Natural killer cell (primary cell): ENCODE measurements around the gene P2RX5. TPM values are rescaled to one million over a fixed set of nuclear protein-coding genes. Genes with fewer than 3 reads are reported as not detected.

Source experiments
- ATAC-seq, 3 donors: fragments of 150-1000 bp in 2 of 3; fragments of 200-7000 bp in 1 of 3; cut with Tn5 transposase; 1 replicate in 1 of 3; 2 replicates in 2 of 3; pipeline ENCODE4 v1.10.0; 2021; ENCODE audit warnings: mild to moderate bottlenecking in 2 of 3, moderate library complexity in 2 of 3
- DNase-seq, 2 donors: peaks; one replicate each; pipeline versions ENCODE4 v3.0.0 to v3.0.0-alpha.2; 2013 to 2021; ENCODE audit warnings: mixed read lengths in 1 of 2
- H3K27ac ChIP-seq: one replicate; pipeline ENCODE4 v1.5.1; 2013; ENCODE audit warnings: mild to moderate bottlenecking, low read length
- H3K27me3 ChIP-seq: one replicate; pipeline ENCODE4 v1.6.1; 2013; ENCODE audit warnings: low read length; ENCODE audit not compliant: control insufficient read depth, insufficient read depth
- H3K36me3 ChIP-seq: one replicate; pipeline ENCODE4 v1.6.1; 2013; ENCODE audit warnings: low read length; ENCODE audit not compliant: control insufficient read depth, insufficient read depth
- H3K4me1 ChIP-seq: one replicate; pipeline ENCODE4 v1.6.1; 2013; ENCODE audit warnings: low read length; ENCODE audit not compliant: control insufficient read depth, insufficient read depth
- H3K4me3 ChIP-seq: one replicate; pipeline ENCODE4 v1.5.1; 2013; ENCODE audit warnings: low read length
- H3K9me3 ChIP-seq: one replicate; pipeline ENCODE4 v1.6.1; 2013; ENCODE audit warnings: low read length; ENCODE audit not compliant: control insufficient read depth, insufficient read depth
- H3K27ac Mint-ChIP-seq, 2 donors: one replicate each; pipeline ENCODE4 v1.8.0; 2022; ENCODE audit warnings: mild to moderate bottlenecking in 2 of 2, mixed read lengths in 2 of 2, moderate library complexity in 1 of 2
- H3K27me3 Mint-ChIP-seq, 2 donors: one replicate each; pipeline ENCODE4 v1.8.0; 2022; ENCODE audit warnings: low read depth in 2 of 2, mixed read lengths in 2 of 2
- H3K36me3 Mint-ChIP-seq: one replicate; pipeline ENCODE4 v1.8.0; 2022; ENCODE audit warnings: mixed read lengths
- H3K4me1 Mint-ChIP-seq, 2 donors: one replicate each; pipeline ENCODE4 v1.8.0; 2022; ENCODE audit warnings: mixed read lengths in 2 of 2
- H3K4me3 Mint-ChIP-seq: one replicate; pipeline ENCODE4 v1.8.0; 2022; ENCODE audit warnings: mild to moderate bottlenecking, moderate library complexity, mixed read lengths
- H3K9me3 Mint-ChIP-seq, 2 donors: one replicate each; pipeline ENCODE4 v1.8.0; 2022; ENCODE audit warnings: mixed read lengths in 2 of 2
- WGBS: methylation state at CpG from one replicate; pipeline ENCODE4 v1.1.7; 2013; ENCODE audit warnings: missing lambda C conversion rate; ENCODE audit not compliant: insufficient coverage; 5-methylcytosine and 5-hydroxymethylcytosine counted together
- intact Hi-C: fragments of 100-400 bp; cut with micrococcal nuclease; formaldehyde crosslinking; loops from one replicate; pipeline ENCODE4 v1.14.2; 2022
- total RNA-seq, 4 donors: library from RNA; stranded (reverse); fragments of 120-200 nt in 1 of 4; gene quantifications; one replicate each; pipeline versions ENCODE4 v1.2.3 to v1.2.4, GENCODE V29; 2013 to 2022
- TF ChIP-seq, protein P1 (sequence below): fragments of 200-600 bp; IDR thresholded peaks from one replicate; pipeline ENCODE4 v1.8.0; 2022; ENCODE audit warnings: antibody characterized with exemption

The P2RX5 gene
- total RNA-seq, 3 donors from 2014 or later (not counting 1 experiment from before 2014, with no cell fraction given): 7.8 to 15.4 (median 9.2) TPM

DNA sequence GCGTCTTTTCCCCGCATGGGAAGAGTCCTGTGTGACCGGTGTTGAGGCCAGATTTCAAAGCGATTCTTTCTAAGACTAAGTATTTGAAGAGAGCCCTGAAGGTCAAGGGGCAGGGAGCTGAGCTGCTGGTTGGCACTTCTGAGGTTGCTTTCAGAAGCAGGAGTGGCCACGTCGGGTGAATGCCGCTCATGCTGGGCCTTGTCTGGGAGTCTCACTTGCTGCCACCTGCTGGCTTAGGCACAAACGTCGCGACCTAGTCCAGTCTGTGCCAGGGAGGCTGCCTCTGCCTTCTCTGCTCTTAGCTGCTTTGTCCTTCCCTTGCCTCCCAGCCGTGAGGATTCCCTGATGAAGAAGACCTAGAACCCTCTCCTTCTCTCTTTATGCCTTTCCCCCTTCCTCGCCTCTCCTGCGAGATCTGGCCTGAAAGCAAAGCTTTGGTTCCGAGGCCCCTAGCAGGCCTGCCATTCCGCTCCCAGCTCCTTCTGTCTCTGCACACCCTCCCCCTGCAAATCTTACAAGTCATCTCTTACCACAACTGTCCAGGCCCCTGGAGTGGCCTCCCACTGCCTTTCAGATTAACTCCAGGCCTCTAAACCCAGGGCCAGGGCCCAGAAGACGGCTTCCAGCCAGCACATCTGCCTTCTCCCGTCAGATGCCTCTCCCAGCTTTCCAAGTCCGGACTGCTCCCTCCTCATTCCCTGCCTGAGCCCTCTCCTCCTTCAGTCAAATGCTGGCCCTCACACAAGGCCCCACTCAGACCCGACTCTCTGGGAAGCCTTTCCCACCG is 48.0 kb downstream of the P2RX5 start:
- Mint-ChIP-seq H3K27me3 (no peaks in the 10 kb centered on the region), H3K27ac (no peak overlapping the region), H3K9me3 (no peaks in the 10 kb centered on the region), H3K4me1 (peaks cover 0 to 8% of the 10 kb centered on the region in 2 donors), H3K4me3 (no peak overlapping the region), H3K36me3 (no peaks in the 10 kb centered on the region)
- Histone ChIP-seq H3K9me3 (no peaks in the 10 kb centered on the region), H3K4me1 (no peaks in the 10 kb centered on the region), H3K4me3 (no peak overlapping the region), H3K36me3 (peaks cover 5% of the 10 kb centered on the region), H3K27ac (no peak overlapping the region), H3K27me3 (no peaks in the 10 kb centered on the region)
- TF ChIP-seq, protein P1, sequence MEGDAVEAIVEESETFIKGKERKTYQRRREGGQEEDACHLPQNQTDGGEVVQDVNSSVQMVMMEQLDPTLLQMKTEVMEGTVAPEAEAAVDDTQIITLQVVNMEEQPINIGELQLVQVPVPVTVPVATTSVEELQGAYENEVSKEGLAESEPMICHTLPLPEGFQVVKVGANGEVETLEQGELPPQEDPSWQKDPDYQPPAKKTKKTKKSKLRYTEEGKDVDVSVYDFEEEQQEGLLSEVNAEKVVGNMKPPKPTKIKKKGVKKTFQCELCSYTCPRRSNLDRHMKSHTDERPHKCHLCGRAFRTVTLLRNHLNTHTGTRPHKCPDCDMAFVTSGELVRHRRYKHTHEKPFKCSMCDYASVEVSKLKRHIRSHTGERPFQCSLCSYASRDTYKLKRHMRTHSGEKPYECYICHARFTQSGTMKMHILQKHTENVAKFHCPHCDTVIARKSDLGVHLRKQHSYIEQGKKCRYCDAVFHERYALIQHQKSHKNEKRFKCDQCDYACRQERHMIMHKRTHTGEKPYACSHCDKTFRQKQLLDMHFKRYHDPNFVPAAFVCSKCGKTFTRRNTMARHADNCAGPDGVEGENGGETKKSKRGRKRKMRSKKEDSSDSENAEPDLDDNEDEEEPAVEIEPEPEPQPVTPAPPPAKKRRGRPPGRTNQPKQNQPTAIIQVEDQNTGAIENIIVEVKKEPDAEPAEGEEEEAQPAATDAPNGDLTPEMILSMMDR: no peak
- ATAC-seq: peak in 2 of 3 donors; percentile 44 to 67
- intact Hi-C loops: no loop called here
- WGBS: 78% methylated on average over 20 of the region's 20 CpGs
- peak in 1 of 2 donors; percentile 57 for DNase-seq

DNA sequence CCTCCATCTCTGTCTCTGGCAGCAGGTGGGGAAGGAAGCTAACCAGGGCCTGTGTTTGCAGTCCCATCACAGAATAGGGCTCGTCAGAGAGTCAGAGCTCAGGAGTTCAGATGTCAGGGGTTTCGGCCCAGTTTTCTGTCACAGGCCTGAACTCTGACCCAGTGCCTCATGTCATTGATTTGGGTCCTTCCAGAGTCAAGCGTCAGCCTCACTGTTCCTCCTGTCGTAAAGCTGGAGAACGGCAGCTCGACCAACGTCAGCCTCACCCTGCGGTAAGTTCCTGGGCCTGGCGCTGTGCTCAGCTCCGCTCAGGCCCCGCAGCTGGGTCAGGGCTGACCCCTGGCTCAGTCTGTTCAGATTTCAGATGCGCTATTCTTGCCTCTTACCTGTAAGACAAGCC is 48.7 kb downstream of the P2RX5 start:
- Mint-ChIP-seq H3K4me3 (no peak overlapping the region), H3K27me3 (no peaks in the 10 kb centered on the region), H3K4me1 (peaks cover 0 to 8% of the 10 kb centered on the region in 2 donors), H3K9me3 (no peaks in the 10 kb centered on the region), H3K36me3 (no peaks in the 10 kb centered on the region), H3K27ac (no peak overlapping the region)
- no peak for ATAC-seq
- no peak overlapping the region for H3K27ac ChIP-seq
- H3K9me3 ChIP-seq: no peaks in the 10 kb centered on the region
- no peaks in the 10 kb centered on the region for H3K4me1 ChIP-seq
- H3K27me3 ChIP-seq: no peaks in the 10 kb centered on the region
- no peak overlapping the region for H3K4me3 ChIP-seq
- H3K36me3 ChIP-seq: peaks cover 5% of the 10 kb centered on the region
- TF ChIP-seq, protein P1: no peak
- no peak for DNase-seq
- WGBS: 91% methylated on average over 12 of the region's 12 CpGs
- intact Hi-C loops: no loop called here

DNA sequence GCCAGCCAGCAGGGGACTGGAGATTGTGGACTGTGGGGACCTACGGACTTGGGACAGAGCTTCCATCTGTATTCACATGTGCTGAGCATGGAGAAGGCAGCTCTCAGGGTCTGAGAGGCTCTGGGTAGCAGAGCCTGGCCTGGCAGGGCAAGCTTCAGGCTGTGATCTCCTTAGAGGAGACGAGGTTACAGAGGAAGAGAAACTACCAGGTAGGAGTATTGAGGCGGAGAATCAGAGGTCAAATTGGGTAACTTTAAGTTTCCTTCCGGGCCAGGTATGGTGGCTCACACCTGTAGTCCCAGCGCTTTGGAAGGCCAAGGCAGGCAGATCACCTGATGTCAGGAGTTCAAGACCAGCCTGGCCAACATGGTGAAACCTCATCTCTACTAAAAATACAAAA is 50.6 kb downstream of the P2RX5 start:
- Mint-ChIP-seq H3K27ac (no peak overlapping the region), H3K9me3 (no peaks in the 10 kb centered on the region), H3K36me3 (no peaks in the 10 kb centered on the region), H3K4me3 (no peak overlapping the region), H3K4me1 (peaks cover 0 to 8% of the 10 kb centered on the region in 2 donors), H3K27me3 (no peaks in the 10 kb centered on the region)
- H3K36me3 ChIP-seq: peaks cover 5% of the 10 kb centered on the region
- H3K4me1 ChIP-seq: no peaks in the 10 kb centered on the region
- H3K4me3 ChIP-seq: no peak overlapping the region
- H3K27me3 ChIP-seq: no peaks in the 10 kb centered on the region
- DNase-seq (no peak), ATAC-seq (no peak)
- TF ChIP-seq, protein P1: no peak
- intact Hi-C loops: no loop called here
- no peaks in the 10 kb centered on the region for H3K9me3 ChIP-seq
- H3K27ac ChIP-seq: no peak overlapping the region
- WGBS: 71% methylated on average over 5 of the region's 5 CpGs
